Measurements from ENCODE around the gene FMNL3.

GRCh38 chr12:49603721-49604120, 103.5 kb downstream of the FMNL3 start:
- no peak for TF ChIP-seq POLR2AphosphoS5 (IDR thresholded peaks at IDR 0.05; ENCODE audit: insufficient read depth in 1 of 2, low read depth in 1 of 2)
- TF ChIP-seq CTCF (IDR thresholded peaks at IDR 0.05) = no peak
- no peak for TF ChIP-seq POLR2A (IDR thresholded peaks at IDR 0.05)

Measured in vagina (tissue), 2 donors.